Measurements from ENCODE around the gene CERCAM.
A peak's percentile ranks its signal among the peaks of the same experiment; 100 is the strongest.
"Not testable (repeated sequence)": the region's sequence is repeated elsewhere in the genome, so short reads cannot be mapped to it uniquely, and the experiment has no call there.

CERCAM gene

DNA sequence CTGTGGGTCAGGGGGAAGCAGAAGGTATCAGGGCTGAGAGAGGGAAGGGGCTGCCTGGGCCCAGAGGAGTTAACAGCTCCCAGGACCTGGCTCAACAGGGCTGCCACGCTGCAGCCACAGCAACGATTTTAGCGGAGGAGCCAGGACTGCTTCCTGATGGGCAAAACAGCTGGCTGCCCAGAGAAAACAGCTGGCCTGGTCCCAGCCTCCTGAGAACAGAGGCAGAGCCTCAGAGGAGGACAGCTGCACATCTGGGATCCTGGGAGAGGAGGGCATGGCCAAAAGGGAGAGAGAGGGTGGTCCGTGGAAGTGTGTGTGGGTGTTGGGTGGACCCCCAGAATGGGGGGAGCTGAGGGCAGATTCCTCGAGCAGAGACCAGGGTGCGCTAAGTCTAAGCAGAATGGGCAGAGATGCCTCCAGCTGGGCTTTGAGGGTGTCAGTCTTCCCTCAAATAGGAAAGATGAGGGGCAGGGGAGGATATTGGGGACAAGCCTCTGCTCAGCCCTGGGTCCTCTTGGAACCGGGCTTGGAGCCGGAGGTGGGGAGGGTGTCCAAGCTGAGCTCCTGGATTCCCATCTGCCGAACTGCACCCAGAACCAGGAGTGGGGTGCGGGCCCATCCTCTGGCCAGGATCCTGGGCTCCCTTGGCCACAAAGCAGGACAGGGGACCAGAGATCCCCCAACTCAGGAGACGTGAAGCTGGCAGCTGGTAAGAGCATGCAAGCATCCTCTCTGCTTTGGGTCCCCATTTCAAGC, 9.1 kb upstream of the CERCAM start:
- TF ChIP-seq, protein P1, sequence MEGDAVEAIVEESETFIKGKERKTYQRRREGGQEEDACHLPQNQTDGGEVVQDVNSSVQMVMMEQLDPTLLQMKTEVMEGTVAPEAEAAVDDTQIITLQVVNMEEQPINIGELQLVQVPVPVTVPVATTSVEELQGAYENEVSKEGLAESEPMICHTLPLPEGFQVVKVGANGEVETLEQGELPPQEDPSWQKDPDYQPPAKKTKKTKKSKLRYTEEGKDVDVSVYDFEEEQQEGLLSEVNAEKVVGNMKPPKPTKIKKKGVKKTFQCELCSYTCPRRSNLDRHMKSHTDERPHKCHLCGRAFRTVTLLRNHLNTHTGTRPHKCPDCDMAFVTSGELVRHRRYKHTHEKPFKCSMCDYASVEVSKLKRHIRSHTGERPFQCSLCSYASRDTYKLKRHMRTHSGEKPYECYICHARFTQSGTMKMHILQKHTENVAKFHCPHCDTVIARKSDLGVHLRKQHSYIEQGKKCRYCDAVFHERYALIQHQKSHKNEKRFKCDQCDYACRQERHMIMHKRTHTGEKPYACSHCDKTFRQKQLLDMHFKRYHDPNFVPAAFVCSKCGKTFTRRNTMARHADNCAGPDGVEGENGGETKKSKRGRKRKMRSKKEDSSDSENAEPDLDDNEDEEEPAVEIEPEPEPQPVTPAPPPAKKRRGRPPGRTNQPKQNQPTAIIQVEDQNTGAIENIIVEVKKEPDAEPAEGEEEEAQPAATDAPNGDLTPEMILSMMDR (IDR thresholded peaks at IDR 0.05; ENCODE audit: low read depth, low read length, missing control alignments): no peak
- no peak overlapping the region for H3K4me3 ChIP-seq (ENCODE audit: low read depth, low read length)
- no peak for DNase-seq (ENCODE audit: low read depth)

DNA sequence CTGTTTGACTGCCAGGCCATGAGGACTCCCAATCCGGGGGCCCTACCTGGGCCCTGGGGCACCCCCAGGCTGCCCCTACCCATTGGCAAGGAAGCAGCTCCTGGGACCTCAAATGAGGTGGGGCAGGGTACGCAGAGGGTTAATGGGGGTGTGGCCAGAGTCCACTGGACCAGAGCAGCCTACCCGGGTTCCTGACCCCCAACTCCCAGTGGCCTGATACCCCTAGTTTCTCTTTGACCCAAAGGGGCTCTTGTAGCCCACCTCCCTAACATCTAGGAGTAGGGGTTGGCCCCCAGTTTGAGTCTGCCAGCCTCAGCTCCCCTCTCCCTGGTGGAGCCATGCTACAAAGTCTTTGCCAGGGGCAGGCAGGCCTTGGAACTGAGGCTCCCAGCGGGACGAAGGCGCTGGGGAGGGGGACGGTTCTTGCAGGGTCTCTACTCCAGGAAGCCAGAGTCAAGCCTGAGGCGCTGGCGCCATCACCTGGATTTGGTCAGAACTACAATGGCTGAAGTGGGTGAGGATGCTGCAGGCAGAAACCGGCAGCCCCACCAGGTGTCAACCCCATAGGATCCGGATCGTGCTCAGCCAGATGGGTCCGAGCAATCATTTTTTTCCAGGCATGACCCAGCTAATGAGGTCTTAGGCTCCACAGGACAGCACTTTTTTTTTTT, 8.4 kb upstream of the CERCAM start:
- H3K4me3 ChIP-seq (ENCODE audit: low read depth, low read length): no peak overlapping the region
- DNase-seq (ENCODE audit: low read depth): no peak
- TF ChIP-seq, protein P1 (IDR thresholded peaks at IDR 0.05; ENCODE audit: low read depth, low read length, missing control alignments): peak; percentile 66

DNA sequence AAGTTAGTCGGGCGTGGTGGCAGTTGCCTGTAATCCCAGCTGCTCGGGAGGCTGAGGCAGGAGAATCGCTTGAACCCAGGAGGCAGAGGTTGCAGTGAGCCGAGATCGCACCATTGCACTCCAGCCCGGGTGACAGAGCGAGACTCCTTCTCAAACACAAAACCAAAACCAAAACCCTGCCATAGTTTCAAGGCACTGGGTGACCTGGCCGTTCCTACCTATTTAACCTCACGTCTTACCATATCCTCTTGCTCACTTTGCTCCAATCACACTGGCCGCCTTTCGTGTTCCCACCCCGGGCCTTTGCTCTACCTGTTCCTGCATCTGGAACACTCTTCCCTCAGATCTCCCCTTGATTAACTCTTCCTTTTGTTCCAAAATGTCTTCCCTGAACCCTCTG, 6.9 kb upstream of the CERCAM start:
- H3K4me3 ChIP-seq (ENCODE audit: low read depth, low read length); DNase-seq (ENCODE audit: low read depth): not testable (repeated sequence)

DNA sequence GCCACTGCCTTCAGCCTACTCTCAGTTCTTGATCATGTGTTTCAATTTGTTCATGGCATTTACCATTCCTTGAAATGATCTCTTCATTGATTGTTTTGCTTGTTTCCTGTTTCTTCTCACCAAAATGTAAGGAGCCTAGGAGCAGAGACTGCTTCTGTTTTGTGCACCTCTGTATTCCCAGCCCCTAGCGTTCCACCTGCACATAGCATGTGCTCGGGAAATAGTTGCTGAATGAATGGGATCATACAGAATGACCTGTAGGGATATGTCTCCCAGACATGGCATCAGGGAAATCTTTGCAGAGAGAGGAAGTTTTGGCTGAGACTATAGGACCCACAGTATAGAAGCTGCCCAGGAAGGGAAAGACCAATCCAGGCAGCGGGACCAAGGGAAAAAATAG, 6.2 kb upstream of the CERCAM start:
- no peak for DNase-seq (ENCODE audit: low read depth)
- TF ChIP-seq, protein P1 (IDR thresholded peaks at IDR 0.05; ENCODE audit: low read depth, low read length, missing control alignments): peak; percentile 37

DNA sequence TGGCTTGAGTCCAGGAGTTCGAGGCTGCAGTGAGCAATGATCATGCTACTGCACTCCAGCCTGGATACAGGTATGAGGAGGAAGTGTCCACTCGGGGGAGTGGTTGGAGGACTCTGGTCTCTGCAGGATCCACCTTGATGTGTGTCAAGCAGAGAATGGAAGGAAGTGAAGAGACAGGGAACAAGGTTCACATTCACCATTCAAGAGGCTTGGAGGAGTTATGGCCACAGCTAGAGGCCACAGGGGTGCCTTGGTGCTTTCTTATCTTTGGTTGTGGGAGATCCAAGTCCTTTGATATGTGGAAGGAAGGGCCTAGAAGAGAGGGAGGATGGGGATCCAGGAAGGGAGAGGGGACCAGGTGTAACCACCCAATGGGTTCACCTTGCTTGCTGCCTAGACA, 5.4 kb upstream of the CERCAM start:
- no peak for DNase-seq (ENCODE audit: low read depth)
- no peak overlapping the region for H3K4me3 ChIP-seq (ENCODE audit: low read depth, low read length)
- TF ChIP-seq, protein P1 (IDR thresholded peaks at IDR 0.05; ENCODE audit: low read depth, low read length, missing control alignments): no peak

More for the DNA sequence above, 6.2 kb upstream of the CERCAM start:
- no peak overlapping the region for H3K4me3 ChIP-seq (ENCODE audit: low read depth, low read length)

DNA sequence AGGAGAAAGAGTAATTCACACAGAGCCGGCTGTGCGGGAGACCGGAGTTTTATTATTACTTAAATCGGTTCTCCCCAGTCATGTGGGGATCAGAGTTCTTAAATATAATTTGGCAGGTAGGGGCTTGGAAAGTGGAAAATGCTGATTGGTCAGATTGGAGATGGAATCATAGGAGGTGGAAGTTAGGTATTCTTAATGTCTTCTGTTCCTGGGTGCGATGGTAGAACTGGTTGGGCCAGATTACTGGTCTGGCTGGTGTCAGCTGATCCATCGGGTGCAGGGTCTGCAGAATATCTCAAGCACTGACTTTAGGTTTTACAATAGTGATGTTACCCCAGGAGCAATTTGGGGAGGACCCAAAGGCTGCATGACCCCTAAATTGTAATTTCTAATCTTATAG, 4.6 kb upstream of the CERCAM start:
- DNase-seq (ENCODE audit: low read depth): no peak
- TF ChIP-seq, protein P1 (IDR thresholded peaks at IDR 0.05; ENCODE audit: low read depth, low read length, missing control alignments): no peak
- no peak overlapping the region for H3K4me3 ChIP-seq (ENCODE audit: low read depth, low read length)

DNA sequence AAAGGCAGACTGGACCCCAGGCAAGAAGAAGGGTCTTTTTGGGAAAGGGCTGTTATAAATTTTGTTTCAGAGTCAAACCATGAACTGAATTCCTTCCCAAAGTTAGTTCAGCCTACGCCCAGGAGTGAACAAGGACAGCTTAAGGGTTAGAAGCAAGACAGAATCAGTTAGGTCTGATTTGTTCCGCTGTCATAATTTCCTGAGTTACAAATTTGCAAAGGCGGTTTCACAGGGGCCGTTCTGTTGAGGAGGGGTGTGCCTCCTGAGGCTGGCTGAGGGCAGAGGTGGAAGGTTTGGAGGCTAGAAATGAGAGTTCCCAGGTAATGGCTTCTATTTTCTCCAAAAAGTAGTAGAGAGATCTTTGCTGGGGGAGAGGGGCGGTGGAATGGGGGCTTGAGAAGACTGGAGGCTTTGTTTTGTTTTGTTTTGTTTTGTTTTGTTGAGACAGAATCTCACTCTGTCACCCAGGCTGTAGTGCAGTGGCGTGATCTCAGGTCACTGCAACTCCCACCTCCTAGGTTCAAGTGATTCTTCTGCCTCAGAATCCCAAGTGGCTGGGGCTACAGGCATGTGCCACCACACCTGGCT, 4.1 kb upstream of the CERCAM start:
- DNase-seq (ENCODE audit: low read depth): no peak
- TF ChIP-seq, protein P1 (IDR thresholded peaks at IDR 0.05; ENCODE audit: low read depth, low read length, missing control alignments): no peak
- H3K4me3 ChIP-seq (ENCODE audit: low read depth, low read length): no peak overlapping the region
